MCF 10A (cell line): Measurements from ENCODE around the gene ZKSCAN1. TPM values are rescaled to one million over a fixed set of nuclear protein-coding genes. Genes with fewer than 3 reads are reported as not detected.

Source experiments
- BruUV-seq: library from RNA; stranded (reverse); fragments of 400-500 nt; replicated peaks from 2 replicates; lab custom pipeline; 2021; lab: Mats Ljungman, UMichigan
- CTCF ChIA-PET: fragments of 300-600 bp; sonication (Branson Sonifier 250); formaldehyde crosslinking; extraction: SDS; loops from one replicate; lab custom pipeline; 2021; ENCODE audit warnings: antibody characterized with exemption, inconsistent platforms; lab: Yijun Ruan, JAX
- POLR2A ChIA-PET: fragments of 300-600, 350-650 bp; sonication (Branson Sonifier 250); formaldehyde crosslinking; extraction: SDS; loops from one replicate; lab custom pipeline; 2020; ENCODE audit warnings: antibody characterized with exemption, inconsistent platforms; lab: Yijun Ruan, JAX
- DNase-seq: peaks from one replicate; pipeline ENCODE4 v3.0.0-alpha.2; 2018; ENCODE audit not compliant: unreplicated experiment
- H3K27ac Mint-ChIP-seq: one replicate; pipeline ENCODE4 v1.8.0; 2022; ENCODE audit warnings: mild to moderate bottlenecking, low read depth, mixed read lengths; ENCODE audit not compliant: unreplicated experiment
- H3K27me3 Mint-ChIP-seq: one replicate; pipeline ENCODE4 v1.8.0; 2022; ENCODE audit warnings: mixed read lengths; ENCODE audit not compliant: insufficient read depth, unreplicated experiment
- H3K36me3 Mint-ChIP-seq: one replicate; pipeline ENCODE4 v1.8.0; 2022; ENCODE audit warnings: mild to moderate bottlenecking, moderate library complexity, mixed read lengths; ENCODE audit not compliant: insufficient read depth, unreplicated experiment
- H3K4me1 Mint-ChIP-seq: one replicate; pipeline ENCODE4 v1.8.0; 2022; ENCODE audit warnings: mixed read lengths; ENCODE audit not compliant: insufficient read depth, unreplicated experiment
- H3K4me3 Mint-ChIP-seq: one replicate; pipeline ENCODE4 v1.8.0; 2022; ENCODE audit warnings: mild to moderate bottlenecking, moderate library complexity, mixed read lengths; ENCODE audit not compliant: unreplicated experiment
- H3K9me3 Mint-ChIP-seq: one replicate; pipeline ENCODE4 v1.8.0; 2022; ENCODE audit warnings: mixed read lengths; ENCODE audit not compliant: unreplicated experiment
- intact Hi-C: fragments of 100-400 bp; cut with micrococcal nuclease; formaldehyde crosslinking; loops from 2 replicates; pipeline ENCODE4 v1.14.1; 2022
- total RNA-seq: library from RNA; stranded (reverse); gene quantifications from 2 replicates; pipeline ENCODE4 v1.2.3, GENCODE V29; 2022
- TF ChIP-seq, protein P1 (sequence below): fragments of 200-600 bp; IDR thresholded peaks from one replicate; pipeline ENCODE4 v1.8.0; 2022; ENCODE audit warnings: antibody characterized with exemption, mild to moderate bottlenecking; ENCODE audit not compliant: unreplicated experiment

The ZKSCAN1 gene
- total RNA-seq, 1 experiment from 2014 or later: 80.2 TPM

DNA sequence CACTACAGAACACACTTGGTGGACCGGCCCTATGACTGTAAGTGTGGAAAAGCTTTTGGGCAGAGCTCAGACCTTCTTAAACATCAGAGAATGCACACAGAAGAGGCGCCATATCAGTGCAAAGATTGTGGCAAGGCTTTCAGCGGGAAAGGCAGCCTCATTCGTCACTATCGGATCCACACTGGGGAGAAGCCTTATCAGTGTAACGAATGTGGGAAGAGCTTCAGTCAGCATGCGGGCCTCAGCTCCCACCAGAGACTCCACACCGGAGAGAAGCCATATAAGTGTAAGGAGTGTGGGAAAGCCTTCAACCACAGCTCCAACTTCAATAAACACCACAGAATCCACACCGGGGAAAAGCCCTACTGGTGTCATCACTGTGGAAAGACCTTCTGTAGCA, 48.8 kb downstream of the ZKSCAN1 start:
- Mint-ChIP-seq H3K36me3 (peaks cover 66% of the 10 kb centered on the region), H3K9me3 (no peaks in the 10 kb centered on the region), H3K27ac (peak overlapping the region; percentile 39), H3K4me3 (no peak overlapping the region), H3K27me3 (no peaks in the 10 kb centered on the region), H3K4me1 (no peaks in the 10 kb centered on the region)
- CTCF ChIA-PET: interaction anchor here (0.6 to 1.3 kb wide), 7 partner anchors 9 to 85 kb away, joined by 3 to 10 read pairs (median 4); no protein-coding TSS in a partner anchor
- BruUV-seq: no TSS peak
- intact Hi-C loops: no loop called here
- TF ChIP-seq, protein P1, sequence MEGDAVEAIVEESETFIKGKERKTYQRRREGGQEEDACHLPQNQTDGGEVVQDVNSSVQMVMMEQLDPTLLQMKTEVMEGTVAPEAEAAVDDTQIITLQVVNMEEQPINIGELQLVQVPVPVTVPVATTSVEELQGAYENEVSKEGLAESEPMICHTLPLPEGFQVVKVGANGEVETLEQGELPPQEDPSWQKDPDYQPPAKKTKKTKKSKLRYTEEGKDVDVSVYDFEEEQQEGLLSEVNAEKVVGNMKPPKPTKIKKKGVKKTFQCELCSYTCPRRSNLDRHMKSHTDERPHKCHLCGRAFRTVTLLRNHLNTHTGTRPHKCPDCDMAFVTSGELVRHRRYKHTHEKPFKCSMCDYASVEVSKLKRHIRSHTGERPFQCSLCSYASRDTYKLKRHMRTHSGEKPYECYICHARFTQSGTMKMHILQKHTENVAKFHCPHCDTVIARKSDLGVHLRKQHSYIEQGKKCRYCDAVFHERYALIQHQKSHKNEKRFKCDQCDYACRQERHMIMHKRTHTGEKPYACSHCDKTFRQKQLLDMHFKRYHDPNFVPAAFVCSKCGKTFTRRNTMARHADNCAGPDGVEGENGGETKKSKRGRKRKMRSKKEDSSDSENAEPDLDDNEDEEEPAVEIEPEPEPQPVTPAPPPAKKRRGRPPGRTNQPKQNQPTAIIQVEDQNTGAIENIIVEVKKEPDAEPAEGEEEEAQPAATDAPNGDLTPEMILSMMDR: no peak
- no peak for DNase-seq
- POLR2A ChIA-PET: interaction anchor here (0.5 to 2.1 kb wide), 5 partner anchors 11 to 593 kb away, joined by 3 to 8 read pairs (median 4); no protein-coding TSS in a partner anchor

DNA sequence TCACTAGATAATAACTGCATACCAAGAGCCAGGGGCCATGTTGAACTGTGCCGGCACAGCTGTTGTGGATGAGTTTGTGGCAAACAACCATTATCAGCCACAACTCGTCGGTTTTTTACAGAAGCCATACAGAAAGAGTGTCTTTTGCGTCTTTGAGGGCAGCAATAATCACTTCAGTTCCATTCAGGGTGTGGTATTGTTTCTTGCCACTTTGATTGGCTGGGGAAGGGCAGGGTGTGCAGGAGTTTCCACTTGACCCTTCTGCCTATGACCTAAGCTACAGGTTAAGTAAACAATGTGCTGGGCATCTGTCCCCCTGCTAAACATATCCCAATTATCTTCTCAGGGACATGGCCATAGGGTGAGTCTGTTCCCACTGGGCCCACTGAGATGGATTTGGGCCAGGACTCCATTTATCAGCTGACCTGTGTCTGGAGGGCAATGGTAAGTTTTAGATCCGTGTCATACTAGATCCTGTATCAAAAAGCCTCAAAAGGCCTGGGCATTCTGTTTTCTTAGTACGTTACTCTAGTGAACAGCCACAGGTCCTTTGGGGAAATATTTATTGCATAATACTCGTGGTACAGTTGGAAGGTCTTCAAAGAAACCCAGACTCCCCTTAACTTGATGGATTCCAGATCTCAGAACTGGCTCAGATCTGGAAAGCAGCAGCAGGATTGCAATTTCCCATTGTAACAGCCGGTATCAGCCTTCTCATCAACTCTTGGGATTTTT, 50.2 kb downstream of the ZKSCAN1 start:
- no peaks in the 10 kb centered on the region for H3K27me3 Mint-ChIP-seq
- TF ChIP-seq, protein P1: no peak
- POLR2A ChIA-PET: interaction anchor here (0.7 to 1.6 kb wide), 2 partner anchors 9 to 36 kb away, joined by 3 to 4 read pairs; no protein-coding TSS in a partner anchor
- no peak for DNase-seq
- intact Hi-C loops: no loop called here
- H3K36me3 Mint-ChIP-seq: peaks cover 66% of the 10 kb centered on the region
- TSS peak; percentile 7 for BruUV-seq
- no peaks in the 10 kb centered on the region for H3K4me1 Mint-ChIP-seq
- no peaks in the 10 kb centered on the region for H3K9me3 Mint-ChIP-seq
- CTCF ChIA-PET: no interaction called here
- H3K4me3 Mint-ChIP-seq: no peak overlapping the region
- no peak overlapping the region for H3K27ac Mint-ChIP-seq

DNA sequence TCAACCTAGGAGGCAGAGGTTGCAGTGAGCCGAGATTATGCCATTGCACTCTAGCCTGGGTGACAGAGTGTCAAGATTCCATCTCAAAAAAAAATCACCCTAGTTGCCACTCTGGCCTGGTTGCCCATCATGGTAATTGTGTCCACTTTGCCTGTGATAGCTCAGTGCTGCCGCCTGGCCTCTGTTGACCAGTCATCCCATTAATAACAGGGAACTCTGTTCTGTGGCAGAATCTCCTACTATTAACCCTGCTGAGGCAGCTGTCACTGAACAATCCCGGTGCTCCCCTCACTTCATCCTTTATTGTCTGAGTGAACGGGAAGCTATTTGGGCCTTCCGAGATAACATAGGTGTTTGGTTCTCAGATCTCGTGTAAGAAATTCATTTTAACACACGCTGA, 51.6 kb downstream of the ZKSCAN1 start:
- no TSS peak for BruUV-seq
- Mint-ChIP-seq H3K4me1 (no peaks in the 10 kb centered on the region), H3K4me3 (no peak overlapping the region), H3K27me3 (no peaks in the 10 kb centered on the region), H3K27ac (no peak overlapping the region), H3K9me3 (peaks cover 8% of the 10 kb centered on the region), H3K36me3 (peaks cover 67% of the 10 kb centered on the region)
- POLR2A ChIA-PET: interaction anchor here (0.6 to 1.7 kb wide), 4 partner anchors 10 to 71 kb away, joined by 3 to 10 read pairs (median 4); partner anchors contain the start of genes ZNF3 and ZSCAN21
- intact Hi-C loops: no loop called here
- DNase-seq: no peak
- CTCF ChIA-PET: interaction anchor here (0.7 to 1.1 kb wide), 3 partner anchors 13 to 340 kb away, joined by 3 read pairs; no protein-coding TSS in a partner anchor
- TF ChIP-seq, protein P1: no peak

DNA sequence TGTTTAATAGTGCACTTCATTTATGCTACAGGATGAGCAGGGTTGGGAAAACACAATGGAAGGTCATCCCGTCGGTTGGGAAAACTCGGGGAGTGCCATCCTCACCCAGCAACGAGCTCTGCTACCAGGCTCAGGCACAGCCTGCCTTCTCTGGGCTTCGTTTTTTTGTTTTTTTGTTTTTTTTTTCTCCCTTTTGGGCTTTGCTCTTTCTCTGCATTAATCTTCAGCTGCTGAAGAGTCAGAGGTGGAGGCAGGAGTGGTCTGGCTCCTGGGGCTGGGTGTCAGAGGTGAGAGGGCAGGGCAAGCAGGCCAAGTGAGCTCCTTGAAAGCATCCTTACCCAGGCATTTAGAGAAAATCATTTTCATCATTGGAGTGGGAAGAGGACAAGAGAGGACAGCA, 54.6 kb downstream of the ZKSCAN1 start:
- H3K9me3 Mint-ChIP-seq: peaks cover 16% of the 10 kb centered on the region
- peaks cover 73% of the 10 kb centered on the region for H3K36me3 Mint-ChIP-seq
- no TSS peak for BruUV-seq
- CTCF ChIA-PET: interaction anchor here (1.0 to 1.4 kb wide), 2 partner anchors 11 to 62 kb away, joined by 3 read pairs; no protein-coding TSS in a partner anchor
- no peaks in the 10 kb centered on the region for H3K4me1 Mint-ChIP-seq
- no peak overlapping the region for H3K4me3 Mint-ChIP-seq
- DNase-seq: no peak
- H3K27me3 Mint-ChIP-seq: no peaks in the 10 kb centered on the region
- TF ChIP-seq, protein P1: no peak
- no peak overlapping the region for H3K27ac Mint-ChIP-seq
- intact Hi-C loops: no loop called here
- POLR2A ChIA-PET: interaction anchor here (0.7 to 2.1 kb wide), 4 partner anchors 11 to 151 kb away, joined by 3 to 12 read pairs (median 4); partner anchors contain the start of genes TRIM4 and ZNF3
